HG03039 (cell line): ENCODE results near the gene KIAA1217.

Experiments
- ATAC-seq: cut with Tn5 transposase; IDR thresholded peaks from one replicate; pipeline ENCODE4 v1.9.1; 2021; ENCODE audit warnings: mild to moderate bottlenecking, moderate library complexity; ENCODE audit not compliant: unreplicated experiment

The KIAA1217 gene

DNA sequence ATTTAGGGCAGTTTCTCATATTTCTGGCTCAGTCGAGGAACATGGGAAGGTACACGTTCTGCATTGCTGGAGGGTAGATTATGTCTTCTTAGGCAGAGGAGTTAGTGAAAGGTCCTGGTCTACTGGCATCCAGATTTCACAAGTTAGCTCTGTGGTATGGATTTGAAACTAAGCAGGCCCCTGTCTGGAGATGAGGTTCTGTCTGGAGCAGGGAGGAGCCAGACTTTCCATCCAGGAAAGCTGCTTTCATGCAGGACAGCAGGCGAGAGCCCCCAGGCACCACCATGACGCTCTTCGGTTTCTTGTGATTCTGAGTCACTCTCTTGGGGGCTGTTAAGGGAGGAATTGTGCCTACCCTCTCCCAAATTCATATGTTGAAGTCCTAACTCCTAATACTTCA lies 184.3 kb downstream of the KIAA1217 start:
- ATAC-seq: no peak

DNA sequence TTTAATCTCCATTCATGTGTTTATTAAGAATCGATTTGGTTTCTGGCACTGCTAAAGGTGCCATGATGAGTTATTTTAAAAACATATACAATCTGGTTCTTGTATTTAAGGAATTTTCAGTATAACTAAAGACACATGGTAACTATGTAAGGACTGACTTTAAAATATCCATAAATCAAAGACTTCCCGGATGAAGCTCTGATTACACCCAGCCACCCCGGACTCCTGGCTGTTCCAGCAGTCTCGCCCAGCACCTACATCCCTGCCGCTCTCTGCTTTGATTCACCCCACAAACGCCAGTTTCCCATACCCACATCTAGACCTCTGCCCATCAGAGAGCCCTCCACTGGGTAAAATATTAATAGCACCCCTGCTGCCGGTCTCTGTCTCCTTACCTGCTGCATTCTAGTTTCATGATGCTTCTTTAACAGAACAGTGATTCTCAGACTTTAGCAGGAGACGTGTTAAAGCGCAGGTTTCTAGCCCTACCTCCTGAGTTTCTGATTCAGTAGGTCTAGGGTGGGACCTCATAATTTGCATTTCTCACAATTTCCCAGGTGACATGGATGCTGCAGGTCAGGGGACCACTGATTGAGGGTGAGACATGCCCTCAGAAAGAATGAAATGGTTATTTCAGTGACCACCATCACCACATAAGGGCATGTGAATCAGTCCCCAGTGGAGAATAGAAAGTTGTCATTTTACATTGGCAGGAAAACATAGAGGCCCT lies 185.7 kb downstream of the KIAA1217 start:
- no peak for ATAC-seq

DNA sequence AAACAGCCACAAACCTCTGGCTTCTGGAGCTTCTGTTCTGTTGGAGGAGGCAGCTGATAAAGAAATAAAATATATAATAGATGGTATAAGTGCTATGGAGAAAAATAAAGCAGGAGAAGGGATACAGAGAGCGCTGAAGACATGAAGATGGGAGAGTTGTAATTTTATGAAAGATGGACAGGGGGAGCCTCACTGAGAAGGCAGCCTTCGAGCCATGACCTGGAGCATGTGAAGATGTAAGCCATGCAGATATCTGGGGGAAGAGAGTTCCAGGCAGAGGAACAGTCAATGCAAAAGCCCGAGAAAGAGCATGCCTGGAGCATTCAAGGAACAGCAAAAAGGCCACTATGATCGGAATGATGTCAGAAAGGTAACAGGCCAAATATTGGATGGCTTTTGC lies 187.5 kb downstream of the KIAA1217 start:
- ATAC-seq: no peak

DNA sequence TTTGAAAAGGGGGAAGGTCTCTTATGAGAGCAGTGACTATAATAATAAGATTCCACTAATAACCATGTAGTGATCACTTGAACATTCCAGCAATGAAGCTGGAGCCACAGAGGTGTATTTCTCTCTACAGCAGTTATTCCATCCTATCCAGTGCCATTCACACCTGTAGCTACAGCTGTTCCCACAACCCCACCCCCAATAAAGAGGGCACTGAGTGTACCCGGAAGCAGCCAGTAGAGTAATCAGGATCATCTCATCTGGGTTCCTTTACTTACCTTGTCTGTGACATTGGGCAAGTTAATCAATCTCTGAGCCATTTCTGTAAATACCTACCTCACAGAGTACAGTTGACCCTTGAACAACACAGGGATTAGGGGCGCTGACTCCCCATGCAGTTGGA lies 188.7 kb downstream of the KIAA1217 start:
- no peak for ATAC-seq

DNA sequence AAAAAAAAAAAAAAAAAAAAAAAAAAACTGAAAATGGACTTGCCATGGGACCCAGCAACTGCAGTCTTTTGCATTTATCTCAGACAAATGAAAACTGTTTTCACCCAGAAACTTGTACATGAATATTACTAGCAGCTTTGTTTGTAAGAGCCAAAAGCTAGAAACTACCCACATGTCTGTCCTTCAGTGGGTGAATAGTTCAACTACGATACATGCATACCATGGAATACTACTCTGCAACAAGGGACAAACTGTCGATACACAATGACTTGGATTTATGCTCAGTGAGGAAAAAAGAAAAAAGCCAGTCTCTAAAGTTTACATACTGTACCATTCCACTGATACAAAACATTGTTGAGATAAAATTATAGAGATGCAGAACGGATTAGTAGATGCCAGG lies 195.6 kb downstream of the KIAA1217 start:
- ATAC-seq: no peak

DNA sequence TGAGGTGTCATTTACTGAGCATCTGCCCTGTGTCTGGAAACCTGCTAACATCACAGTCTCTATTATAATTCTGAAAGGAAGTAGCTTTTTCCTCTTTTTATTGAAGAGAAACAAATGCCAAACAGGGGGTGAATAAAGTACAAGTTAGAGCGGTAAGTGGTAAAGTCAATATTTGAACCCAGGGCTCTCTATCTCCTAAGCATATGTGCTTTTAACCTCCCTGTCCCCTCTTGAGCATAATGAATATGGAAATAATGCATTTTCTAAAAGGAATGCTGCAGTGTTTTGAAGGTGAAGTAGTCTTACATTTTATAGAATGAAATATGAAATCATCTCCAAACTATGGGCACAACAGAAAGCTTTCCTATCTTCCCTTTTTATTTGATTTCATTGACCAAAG lies 196.7 kb downstream of the KIAA1217 start:
- no peak for ATAC-seq

DNA sequence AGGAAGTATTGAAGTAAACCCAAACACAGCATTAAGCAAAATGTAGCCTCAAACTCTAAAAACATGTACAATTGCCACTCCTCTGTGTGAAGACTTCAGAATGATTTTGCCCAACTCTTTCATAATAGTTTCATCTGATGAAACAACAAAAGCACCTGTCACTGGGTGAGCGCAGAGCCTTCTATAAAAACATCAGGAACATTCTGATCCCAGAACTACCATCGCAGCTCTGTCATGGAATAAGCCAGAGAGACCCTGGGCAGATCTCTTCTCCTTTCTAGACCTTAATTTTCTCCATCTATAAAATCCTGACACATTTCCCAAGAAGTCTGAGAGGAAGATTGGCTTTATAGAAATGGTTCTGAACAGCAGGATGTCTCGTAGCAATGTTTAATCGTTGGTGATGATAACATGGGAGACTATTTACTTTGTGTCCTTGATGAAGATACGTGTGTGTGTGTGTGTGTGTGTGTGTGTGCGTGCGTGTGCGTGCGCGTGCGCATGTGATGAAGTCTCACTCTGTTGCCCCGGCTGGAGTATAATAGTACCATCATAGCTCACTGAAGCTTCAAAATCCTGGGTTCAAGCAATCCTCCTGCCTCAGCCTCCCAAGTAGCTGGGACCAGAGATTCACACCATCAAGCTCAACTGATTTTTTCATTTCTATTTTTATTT lies 198.0 kb downstream of the KIAA1217 start:
- ATAC-seq: no peak

DNA sequence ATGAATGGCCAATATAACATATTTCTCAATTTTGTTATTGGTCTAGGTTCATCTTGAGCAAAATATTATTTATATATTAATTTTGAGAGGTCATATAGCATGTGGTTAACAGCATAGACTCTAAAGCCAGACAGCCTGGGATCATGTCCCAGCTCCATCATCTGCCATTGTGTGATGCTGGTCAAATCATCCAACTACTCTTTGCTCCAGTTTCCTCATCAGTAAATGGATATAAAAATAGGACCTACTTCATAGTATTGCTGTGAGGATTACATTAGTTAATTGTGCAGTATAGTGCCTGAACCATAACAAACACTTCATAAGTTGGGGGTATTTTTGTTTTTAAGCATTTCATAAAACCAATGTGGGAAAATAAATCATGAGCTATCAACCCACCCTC lies 199.0 kb downstream of the KIAA1217 start:
- no peak for ATAC-seq

DNA sequence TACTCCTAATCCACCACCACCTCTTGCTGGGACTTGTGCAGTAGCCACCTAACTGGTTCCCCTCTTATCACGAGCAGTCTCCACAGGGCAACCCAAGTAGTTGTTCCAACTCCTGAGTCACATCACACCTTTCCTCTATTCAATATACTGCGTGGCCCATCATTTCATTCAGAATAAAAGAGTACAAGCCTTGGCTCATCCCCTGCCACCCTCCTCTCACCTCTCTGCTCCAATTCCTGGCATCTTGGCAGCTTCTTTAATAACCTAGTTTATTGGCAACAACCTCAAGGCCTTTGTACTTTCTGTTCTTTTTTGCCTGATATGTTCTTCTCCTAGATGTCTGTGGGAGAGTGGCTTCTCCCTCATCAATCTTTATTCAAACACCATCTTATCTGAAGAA lies 199.4 kb downstream of the KIAA1217 start:
- ATAC-seq: no peak

DNA sequence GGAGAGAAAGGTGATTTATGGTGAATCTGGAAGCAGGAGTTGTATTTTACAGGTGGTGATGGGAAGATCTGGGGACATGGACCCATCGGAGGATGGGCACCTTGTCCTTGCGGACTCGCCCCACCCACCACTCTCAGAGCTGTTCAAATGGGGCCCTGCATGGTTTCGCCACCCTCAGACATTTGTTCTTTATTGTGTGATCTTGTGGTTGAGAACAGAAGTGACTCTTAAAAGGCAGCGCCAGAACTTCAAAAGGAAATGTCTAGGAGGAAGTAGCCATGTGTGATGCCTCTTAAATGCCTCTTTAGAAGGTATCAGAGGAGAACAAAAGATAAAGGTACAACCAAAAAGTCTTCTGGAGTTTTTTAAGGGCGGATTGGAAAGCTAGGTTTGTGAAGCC lies 205.7 kb downstream of the KIAA1217 start:
- ATAC-seq: no peak

DNA sequence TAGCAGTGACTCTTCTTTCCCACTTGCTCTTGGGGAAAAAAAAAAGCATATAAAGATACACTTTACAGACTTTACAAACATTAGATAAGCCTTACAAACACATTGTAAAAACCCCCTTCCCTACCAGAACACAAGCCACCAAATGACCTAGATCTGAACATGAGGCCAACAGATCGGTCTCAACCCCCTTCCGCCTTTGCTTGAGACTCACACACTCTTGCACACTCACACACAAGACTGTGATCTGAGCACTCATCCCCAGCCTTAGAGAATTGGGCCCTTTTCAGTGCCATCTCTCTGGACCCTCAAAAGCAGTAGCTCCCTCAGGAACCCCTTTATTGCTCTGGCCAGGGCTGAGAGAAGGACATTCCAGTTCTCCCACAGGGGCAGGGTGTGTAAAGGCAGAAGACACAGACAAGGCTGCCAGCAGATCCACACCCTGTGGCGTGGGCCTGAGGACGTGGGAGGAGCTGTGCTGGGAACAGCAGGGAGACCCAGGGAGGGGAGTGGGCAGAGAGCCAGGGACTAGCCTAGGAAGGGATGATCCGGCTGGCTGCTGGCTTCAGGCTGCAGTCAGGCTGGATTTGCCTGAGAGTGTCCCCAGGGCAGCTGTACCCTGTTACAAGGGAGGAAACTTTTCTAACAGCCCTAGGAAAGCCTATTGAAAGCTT lies 206.7 kb downstream of the KIAA1217 start:
- ATAC-seq: no peak

DNA sequence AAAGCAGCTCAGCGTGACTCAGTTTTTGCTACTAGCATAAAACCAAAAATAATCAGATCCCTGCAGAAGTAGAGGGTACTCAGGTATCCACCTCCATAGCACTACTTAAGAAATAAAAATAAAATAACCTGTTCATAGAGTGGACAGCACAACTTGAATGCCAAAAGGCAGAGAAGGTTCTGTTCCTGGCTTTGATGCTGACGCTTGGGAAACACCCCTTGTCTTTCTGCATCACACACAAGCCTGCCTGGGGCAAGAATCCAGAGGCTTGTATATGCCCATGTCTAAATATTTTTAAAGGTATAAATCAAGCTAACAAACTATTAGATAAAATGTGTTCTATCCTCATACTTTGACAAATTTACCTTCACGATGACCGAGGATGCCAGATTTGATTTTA lies 207.3 kb downstream of the KIAA1217 start:
- ATAC-seq: no peak

DNA sequence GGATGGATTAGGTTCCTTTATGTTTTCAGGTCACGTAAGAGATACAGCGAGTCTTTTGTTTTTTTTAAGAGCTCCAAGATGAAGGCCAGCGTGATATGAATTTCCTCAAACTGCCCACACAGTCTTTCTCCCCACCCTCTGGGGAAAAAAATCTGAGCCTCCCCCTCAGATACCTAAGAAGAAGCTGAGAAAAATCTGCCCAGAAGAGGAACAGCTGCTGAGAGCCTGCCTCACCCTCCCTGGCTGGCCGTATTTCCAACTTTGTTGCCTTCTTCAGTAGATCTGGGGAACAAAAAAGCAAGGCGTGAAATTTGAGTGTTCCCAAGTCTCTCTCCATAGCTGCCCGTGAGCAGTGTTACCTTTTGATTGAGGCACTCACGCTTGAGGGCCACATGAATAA lies 208.1 kb downstream of the KIAA1217 start:
- no peak for ATAC-seq

DNA sequence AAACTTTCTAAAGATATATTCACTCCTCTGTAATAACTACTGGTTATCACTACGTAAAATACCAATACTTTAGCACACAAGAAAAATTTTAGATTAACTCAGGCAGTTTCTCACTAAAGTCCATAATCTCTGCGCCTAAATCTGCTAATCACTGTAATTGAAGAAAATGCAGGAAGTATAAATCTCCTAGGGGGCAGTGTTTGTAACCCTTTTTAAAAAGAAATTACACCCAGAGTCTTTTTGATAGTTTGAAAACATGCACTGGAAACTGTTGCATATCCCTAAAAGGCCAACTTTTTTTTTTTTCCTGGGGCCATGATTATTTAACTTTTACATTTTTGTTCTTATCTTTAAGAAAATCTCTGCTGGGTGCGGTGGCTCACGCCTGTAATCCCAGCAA lies 209.6 kb downstream of the KIAA1217 start:
- ATAC-seq: no peak

DNA sequence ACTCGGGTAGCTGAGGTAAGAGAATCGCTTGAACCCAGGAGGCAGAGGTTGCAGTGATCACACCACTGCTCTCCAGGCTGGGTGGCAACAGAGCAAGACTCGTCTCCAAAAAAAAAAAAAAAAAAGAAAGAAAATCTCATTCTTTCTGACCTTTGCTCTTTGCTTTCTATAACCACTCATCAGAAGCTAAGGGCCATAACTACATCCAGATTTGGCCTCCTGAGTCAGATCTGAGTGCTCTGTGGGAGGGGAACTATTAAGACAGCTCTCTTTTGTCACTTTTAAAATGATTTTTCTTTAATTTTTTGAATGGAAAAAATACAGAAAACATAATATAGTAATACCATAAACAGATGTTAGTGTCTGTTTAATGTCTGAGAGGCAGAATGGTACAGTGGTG lies 210.1 kb downstream of the KIAA1217 start:
- ATAC-seq: no peak

DNA sequence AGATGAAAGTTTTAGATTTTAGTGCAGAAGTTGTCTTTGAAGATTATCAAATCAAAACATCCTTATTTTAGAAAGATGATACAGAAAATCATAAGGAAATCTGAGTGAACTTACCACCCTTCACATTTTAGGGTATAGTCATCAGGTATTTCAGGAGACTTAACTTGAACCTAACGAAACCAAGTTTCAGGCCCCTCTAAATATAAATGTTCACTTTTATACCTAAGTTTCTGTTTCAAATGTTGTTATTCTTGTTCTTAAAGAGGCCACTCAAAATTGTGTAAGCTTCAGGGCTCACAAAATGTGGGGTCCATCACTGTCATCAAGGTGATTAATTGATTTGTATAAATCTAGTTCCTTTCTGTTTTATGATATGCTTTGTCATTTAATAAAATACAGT lies 216.2 kb downstream of the KIAA1217 start:
- no peak for ATAC-seq

DNA sequence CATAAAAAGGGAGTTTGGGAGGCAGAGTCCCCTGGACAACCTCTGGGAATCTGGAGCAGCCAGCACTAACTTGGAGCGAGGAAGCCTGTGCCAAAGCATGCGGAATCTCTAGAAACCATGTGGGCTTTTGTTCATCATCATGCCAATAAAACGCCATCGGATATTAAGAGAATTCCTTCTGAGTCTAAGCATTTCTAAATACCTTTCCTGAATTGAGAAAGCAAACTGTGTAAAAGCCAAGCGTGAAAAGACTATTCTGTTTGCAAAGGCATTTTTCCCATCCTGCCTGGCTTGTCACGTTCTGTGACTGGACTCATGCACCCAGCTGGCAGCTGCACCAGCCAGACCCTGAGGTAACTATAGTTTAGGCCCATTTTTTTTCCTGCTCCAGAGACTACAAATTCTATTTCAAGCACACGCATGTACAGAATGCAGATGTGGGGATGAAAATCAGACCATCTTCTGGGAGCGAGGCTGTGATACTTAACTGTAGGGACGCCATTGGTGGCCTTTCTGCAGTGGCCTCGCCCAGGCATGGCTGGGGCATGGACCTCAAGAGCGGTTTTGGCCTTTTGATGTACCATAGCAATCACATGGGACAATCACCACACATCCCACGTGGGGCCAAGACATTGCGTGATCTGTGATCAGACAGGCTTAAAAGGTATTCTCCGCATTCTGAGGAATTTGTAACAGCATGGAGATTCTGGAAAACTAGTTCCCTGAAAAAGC lies 218.9 kb downstream of the KIAA1217 start:
- no peak for ATAC-seq

DNA sequence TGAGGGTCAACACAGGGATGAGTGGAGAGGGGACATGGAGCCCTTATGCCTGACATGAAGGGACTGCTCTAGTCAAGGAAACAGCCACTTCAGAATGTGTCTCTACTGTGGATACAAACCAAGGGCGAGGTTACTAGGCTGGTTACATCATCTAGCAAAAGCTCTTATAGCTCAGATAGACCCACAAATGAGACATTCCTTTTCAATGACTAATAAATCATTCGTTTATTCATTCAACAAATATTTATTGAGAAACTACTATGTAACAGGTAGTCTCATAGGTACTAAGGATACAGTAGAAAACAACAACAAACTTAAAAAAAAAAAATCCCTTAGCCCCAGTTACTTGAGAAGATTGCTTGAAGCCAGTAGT lies 219.5 kb downstream of the KIAA1217 start:
- no peak for ATAC-seq

DNA sequence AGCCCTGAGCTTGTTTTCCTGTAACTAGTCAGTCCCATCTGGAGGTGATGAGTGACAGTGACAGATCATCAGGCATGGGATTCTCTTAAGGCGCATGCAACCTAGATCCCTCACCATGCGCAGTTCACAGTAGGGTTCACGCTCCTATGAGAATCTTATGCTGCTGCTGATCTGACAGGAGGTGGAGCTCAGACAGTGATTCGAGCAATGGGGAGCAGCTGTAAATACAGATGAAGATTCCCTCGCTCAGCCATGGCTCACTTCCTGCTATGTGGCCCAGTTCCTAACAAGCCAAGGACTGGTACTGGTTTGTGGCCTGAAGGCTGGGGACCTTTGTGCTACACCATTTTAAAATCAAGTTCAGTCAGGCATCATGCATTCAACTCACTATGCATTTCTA lies 221.7 kb downstream of the KIAA1217 start:
- ATAC-seq: no peak

DNA sequence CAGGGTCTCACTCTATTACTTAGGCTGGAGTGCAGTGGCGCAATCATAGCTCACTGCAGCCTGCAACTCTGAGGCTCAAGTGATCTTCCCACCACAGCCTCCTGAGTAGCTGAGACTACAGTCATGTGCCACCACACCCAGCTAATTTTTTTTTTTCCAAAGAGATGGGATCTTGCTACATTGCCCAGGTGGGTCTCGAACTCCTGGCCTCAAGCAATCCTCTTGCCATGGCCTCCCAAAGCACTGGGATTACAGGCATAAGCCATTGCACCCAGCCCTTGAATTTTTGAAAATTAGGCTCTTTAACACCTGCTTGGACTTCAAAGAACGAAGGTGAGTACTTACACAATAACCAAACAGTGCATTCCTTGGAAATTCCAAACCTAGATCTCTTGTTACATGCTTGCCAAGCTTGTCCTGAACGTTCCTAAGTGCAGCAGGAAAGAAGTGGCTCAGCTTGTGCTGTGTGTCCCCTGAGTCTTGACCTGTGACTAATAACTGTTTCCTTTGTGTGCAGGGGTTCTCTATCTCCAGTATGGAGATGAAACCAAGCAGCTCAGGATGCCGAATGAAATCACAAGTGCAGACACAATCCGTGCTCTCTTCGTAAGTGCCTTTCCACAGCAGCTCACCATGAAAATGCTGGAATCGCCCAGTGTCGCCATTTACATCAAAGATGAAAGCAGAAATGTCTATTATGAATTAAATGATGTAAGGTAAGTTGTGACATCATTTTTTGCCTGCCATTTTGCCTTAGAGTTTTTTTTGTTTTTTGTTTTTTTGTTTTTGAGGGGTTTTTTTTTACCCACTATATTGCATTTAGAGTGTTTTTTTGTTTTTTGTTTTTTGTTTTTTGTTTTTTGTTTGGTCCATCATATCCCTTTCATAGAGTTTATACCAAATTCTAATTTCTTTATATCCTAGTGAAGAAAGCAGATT lies 223.8 kb downstream of the KIAA1217 start:
- no peak for ATAC-seq

DNA sequence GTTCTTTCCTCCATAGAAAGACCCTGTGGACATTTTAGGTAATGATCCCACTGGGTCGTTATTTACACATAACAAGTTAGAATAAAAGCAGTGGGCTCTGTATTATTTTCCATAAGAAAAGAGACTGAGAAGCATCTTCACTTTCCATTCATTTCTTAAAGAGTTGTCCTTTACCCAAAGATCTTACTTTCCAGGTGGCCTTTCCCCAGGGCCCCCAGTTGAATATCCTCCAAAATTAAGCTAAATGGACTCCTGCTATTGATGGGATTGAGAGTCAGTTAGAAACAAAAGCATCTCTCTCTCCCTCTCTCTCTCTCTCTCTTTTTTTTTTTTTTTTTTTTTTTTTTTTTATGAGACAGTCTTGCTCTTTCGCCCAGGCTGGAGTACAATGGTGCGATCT lies 224.8 kb downstream of the KIAA1217 start:
- ATAC-seq: no peak
